Lower leg skin (tissue), 3 donors: ENCODE measurements around the gene ASIC4.

Source experiments
- CTCF ChIP-seq, 3 donors: fragments of 450-650 bp; IDR thresholded peaks; one replicate each; pipeline ENCODE4 v1.5.1; 2016; ENCODE audit warnings: antibody characterized with exemption in 3 of 3, mild to moderate bottlenecking in 3 of 3, moderate library complexity in 2 of 3
- POLR2A ChIP-seq, 2 donors: fragments of 450-650 bp; IDR thresholded peaks; one replicate each; pipeline ENCODE4 v1.6.1; 2016 to 2017; ENCODE audit warnings: antibody characterized with exemption in 2 of 2, mild to moderate bottlenecking in 1 of 2, moderate library complexity in 1 of 2

- TF ChIP-seq CTCF (IDR thresholded peaks at IDR 0.05), result no peak
- no peak for TF ChIP-seq POLR2A (IDR thresholded peaks at IDR 0.05)
Measured at GRCh38 chr2:219513787-219514186, 495 bp upstream of the ASIC4 start.
